AML-193 (cell line): ENCODE measurements around the gene MED12L.

Experiments
- DNase-seq, 2 experiments: peaks; one replicate each; lab custom pipeline; 2025; lab: John Stamatoyannopoulos, UW

The MED12L gene

GRCh38 chr3:151133917-151134450, 48.5 kb downstream of the MED12L start:
- no peak for DNase-seq

DNA sequence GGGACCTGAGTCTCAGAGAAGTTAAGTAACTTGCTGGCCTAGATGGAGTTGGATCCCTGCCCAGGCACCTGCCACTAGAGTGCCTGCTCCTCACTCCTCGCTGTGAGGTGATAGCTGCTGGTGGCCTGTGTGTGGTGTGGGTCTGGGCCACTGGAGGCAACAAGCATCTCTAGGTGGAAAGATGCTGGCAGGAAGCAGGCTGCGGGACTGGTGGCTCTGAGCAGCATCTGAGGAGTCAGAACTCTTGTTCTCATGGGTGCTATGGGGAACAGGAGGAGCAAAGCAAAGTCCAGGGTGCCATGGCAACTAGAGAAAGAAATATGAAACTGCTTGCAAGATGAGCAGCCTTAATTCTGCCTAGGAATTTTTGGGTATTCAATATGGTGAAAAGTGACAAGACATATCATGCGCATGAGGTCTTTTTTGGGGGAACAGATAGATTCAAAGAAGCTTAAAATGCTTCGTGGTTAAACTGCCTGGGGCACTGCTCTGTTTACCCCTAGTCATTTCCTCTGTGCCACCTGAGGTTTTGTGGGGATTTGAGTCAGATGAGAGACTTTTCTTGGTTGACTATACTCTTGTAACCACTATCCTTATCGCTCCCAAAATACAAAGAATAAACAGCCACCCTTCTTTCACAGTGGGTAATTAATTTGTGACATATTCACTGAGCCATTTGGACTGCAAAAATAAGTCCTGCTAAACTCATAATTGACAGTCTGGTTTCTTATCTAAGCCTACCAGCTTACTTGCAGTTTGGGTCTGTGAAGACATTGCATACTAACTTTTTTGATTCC, 50.3 kb downstream of the MED12L start:
- peak; percentile 30 to 38 for DNase-seq

DNA sequence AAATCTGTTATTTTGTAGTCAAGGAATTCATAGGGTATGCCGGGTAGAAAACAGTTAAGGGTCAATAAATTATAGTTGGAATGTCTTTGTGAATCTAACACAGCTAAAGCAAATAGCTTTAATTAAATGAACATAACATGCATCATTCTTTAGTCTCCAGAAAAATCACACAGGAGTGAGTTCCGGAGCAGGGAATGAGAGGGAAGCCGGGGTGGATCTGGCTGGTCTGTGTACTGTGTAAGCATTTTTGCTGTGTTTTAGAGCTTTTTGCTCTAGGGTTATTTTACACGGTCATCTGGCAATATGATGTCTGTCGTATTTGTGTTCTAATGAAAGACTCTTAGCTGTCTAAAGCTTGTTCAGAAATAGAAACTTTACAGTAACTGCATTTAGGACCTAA, 57.5 kb downstream of the MED12L start:
- DNase-seq, result no peak

GRCh38 chr3:151144016-151144415, 58.6 kb downstream of the MED12L start:
- no peak for DNase-seq

- no peak for DNase-seq
These were observed 59.3 kb downstream of the MED12L start for GRCh38 chr3:151144760-151145159.

DNA sequence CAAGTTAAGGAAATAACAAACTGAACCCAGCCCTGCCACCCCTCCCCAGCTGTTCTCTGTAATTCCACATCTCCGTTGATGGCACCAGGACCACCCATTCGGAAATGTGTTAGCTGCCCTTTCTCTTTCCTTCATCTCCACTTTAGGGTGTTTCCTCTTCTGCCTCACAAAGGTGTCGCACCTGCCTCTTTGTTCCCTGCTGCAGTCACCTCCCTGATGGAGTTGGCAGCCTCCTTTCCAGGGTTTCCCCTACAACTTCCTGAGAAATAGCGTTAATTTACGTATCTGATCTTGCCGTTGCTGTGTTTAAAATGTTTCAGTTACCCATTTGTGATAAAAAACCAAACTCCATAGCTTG, 60.2 kb downstream of the MED12L start:
- DNase-seq, result no peak

DNA sequence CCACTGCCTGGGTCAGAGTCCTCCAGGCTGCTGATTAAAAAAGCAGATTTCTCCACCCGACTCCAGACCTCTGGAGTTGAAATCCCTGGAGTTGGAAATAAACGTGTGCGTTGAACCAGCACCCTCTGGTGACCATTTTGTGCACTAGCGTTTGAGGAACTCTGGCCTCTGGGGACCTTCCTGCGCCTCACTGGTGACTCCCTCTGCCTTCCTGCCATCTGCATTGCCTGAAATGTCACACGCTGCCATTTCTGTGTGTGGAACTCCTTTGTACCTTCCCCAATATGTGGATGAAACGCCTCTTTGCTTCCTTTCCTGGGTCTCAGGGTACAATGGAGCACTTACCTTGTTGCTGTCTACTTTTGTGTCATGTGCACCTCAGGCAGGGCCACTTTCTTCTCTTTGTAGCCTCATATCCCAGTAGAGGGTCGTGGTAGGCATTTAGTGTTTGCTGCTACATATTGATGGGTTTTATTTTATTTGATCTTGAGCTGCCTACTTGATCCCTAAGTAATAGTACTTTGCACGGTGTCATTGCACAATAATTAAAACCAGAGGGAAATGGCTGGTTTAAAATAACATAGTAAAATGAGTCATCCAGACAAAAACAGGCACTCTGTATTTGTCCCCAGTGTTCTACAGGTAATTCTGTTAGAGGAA, 60.7 kb downstream of the MED12L start:
- peak; percentile 84 to 86 for DNase-seq

GRCh38 chr3:151146731-151147091, 61.2 kb downstream of the MED12L start:
- no peak for DNase-seq

DNA sequence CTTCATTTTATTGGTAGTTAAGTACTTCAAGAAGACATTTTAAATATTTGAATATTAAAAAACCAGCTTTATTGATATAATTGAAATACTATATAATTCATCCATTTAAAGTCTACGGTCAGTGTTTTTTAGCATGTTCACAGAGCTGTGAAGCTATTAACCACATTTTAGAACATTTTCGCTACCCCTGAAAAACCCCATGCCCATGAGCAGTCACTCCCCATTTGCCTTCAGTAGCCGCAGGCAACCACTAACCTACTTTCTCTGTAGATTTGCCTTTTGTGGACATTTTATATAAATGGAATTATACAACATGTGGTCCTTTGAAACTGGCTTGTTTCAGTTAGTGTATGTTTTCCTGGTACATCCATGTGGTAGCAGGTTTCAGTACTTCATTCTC, 61.8 kb downstream of the MED12L start:
- DNase-seq, result no peak

GRCh38 chr3:151152455-151153079, 67.1 kb downstream of the MED12L start:
- DNase-seq, result no peak

GRCh38 chr3:151154566-151154965, 69.1 kb downstream of the MED12L start:
- no peak for DNase-seq

DNA sequence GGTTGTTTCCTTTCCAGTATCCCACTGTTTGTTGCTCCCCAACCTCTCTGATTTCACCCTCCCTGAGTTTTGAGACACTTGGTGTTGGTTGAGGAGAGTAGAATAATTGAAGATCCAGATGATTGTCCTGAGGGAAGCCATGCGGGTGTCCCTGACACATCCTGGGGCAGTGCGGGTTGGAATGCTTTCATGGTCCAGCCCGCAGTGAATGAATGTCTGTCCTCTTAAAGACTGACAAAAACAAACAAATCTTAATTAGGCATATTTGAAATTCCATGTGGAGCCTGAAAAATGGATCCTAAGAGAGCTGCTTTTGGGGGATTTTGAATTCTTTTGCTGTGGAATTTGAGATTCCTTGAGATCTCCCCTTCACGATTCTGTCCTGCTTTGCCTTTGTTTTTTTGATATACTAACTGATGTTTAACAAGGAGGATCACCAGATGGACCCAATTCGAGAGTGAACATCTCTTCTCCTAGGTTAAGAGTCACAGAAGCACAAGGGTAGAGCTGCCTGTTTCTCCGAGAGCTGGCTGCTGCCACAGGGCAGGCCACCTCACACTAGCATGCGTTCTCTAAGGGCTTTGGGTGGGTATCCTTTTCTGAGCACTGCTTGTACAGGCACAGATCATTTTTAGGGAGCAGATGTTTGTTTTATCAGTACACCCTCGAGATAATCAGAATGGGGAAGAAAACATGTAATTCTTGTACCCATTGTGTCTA, 70.1 kb downstream of the MED12L start:
- DNase-seq, result no peak

GRCh38 chr3:151156618-151157216, 71.3 kb downstream of the MED12L start:
- peak; percentile 88 to 93 for DNase-seq

GRCh38 chr3:151159806-151160205, 74.3 kb downstream of the MED12L start:
- no peak for DNase-seq

- no peak for DNase-seq
These were observed 79.8 kb downstream of the MED12L start for GRCh38 chr3:151165226-151165625.

DNA sequence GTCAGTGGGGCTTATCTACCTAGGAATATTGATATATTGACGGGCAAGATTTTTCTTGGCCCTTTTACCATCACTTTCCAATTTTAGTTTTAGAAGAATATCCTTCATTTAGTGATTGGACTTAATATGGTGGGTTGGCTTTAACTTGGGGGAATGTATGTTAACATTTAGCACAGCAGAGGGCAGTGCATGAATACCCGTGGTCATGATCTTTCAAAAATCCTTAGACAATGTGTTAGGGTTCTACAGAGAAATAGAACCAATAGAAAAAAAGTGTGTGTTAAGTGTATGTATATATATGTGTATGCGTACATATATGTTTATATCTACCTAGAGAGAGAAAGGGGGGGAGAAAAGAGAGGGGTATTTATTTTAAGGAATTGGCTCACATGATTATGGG, 80.7 kb downstream of the MED12L start:
- DNase-seq, result peak in 1 of 2 experiments; percentile 10

- peak; percentile 59 to 75 for DNase-seq
These were observed 83.0 kb downstream of the MED12L start for GRCh38 chr3:151168269-151169094.

GRCh38 chr3:151169262-151169947, 83.9 kb downstream of the MED12L start:
- DNase-seq, result peak; percentile 97 to 98

DNA sequence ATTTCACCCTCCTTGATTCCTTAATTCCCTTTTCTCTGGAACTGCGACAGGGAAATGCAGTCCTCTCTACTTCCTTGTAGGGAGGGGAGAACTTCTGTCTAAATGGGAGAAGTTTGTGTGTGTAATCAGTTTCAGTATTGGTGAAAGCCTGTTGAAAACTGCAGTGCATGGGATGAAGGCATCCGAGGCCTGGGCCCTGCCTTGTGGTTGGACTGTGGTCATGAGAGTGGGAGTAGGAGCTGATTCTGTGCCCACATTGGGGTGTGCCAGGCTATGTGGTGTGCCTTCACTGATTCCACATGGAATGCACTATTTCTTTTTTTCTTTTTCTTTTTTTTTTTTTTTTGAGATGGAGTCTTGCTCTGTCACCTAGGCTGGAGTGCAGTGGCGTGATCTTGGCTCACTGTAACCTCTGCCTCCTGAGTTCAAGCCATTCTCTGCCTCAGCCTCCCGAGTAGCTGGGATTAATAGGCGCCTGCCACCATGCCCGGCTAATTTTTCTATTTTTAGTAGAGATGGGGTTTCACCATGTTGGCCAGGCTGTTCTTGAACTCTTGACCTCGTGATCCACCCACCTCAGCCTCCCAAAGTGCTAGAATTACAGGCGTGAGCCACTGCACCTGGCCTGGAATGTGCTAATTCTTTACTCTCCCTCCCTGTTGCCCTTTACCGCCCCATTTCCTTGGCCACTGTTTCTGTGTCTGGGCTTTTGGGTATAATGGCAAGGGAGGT, 84.7 kb downstream of the MED12L start:
- peak; percentile 75 to 86 for DNase-seq
